HepG2 (cell line): Measurements from ENCODE around the gene SPOCD1. TPM values are rescaled to one million over a fixed set of nuclear protein-coding genes. Genes with fewer than 3 reads are reported as not detected.
A peak's percentile ranks its signal among the peaks of the same experiment; 100 is the strongest.

Source experiments
- ATAC-seq: fragments of 200-7000 bp; cut with Tn5 transposase; 3 replicates; pipeline ENCODE4 v1.9.1; 2020; ENCODE audit warnings: mild to moderate bottlenecking, moderate library complexity
- BruUV-seq: library from RNA; stranded (reverse); fragments of 400-500 nt; replicated peaks from 2 replicates; lab custom pipeline; 2021; lab: Mats Ljungman, UMichigan
- CTCF ChIA-PET: fragments of 300-600 bp; formaldehyde crosslinking; extraction: SDS; loops from one replicate; lab custom pipeline; 2021; ENCODE audit warnings: low total read pairs, inconsistent platforms, low intra/inter-chr PET ratio; lab: Yijun Ruan, JAX
- POLR2A ChIA-PET: fragments of 350-600 bp; sonication (Branson Sonifier 250); formaldehyde crosslinking; loops from one replicate; lab custom pipeline; 2020; ENCODE audit warnings: antibody characterized with exemption, inconsistent platforms; lab: Yijun Ruan, JAX
- DNase-seq: peaks from one replicate; pipeline ENCODE4 v3.0.0-alpha.2; 2015; ENCODE audit warnings: low spot score
- FAIRE-seq: peaks from 3 replicates; lab custom pipeline; 2011; peaks lifted over from hg19 to GRCh38; lab: Jason Lieb, UNC
- H2AFZ ChIP-seq: one replicate; pipeline ENCODE4 v1.6.1; 2011; ENCODE audit warnings: low read length, inconsistent platforms
- H3K27ac ChIP-seq: fragments of 300-600 bp; 3 replicates; pipeline ENCODE4 v1.8.0; 2011; ENCODE audit warnings: mixed run types, mild to moderate bottlenecking, mixed read lengths, low read length, inconsistent platforms; ENCODE audit not compliant: insufficient read depth; ENCODE audit errors: extremely low read length
- H3K27me3 ChIP-seq, 2 experiments: fragments of 200-600 bp in 1 of 2; 2 replicates in 1 of 2; 3 replicates in 1 of 2; pipeline versions ENCODE4 v1.6.0 to v1.8.0; 2011; ENCODE audit warnings: low read length in 2 of 2, mild to moderate bottlenecking in 2 of 2, moderate library complexity in 2 of 2, inconsistent platforms in 1 of 2; ENCODE audit not compliant: insufficient read depth in 2 of 2, control insufficient read depth in 1 of 2
- H3K36me3 ChIP-seq, 2 experiments: fragments of 200-600 bp in 1 of 2; replicated peaks in 1 of 2; 2 replicates in 1 of 2; 3 replicates in 1 of 2; pipeline versions ENCODE4 v1.5.1 to v1.8.0; 2011; ENCODE audit warnings: low read length in 2 of 2, inconsistent platforms in 1 of 2; ENCODE audit not compliant: insufficient read depth in 2 of 2, control insufficient read depth in 1 of 2
- H3K4me1 ChIP-seq: 2 replicates; pipeline ENCODE4 v1.5.1; 2012; ENCODE audit warnings: low read length, inconsistent platforms; ENCODE audit not compliant: insufficient read depth
- H3K4me2 ChIP-seq: 2 replicates; pipeline ENCODE4 v1.6.0; 2011; ENCODE audit warnings: low read depth, low read length, inconsistent platforms
- H3K4me3 ChIP-seq, 3 experiments: fragments of 200-600 bp in 1 of 3; sonication (generic), shearing (Covaris generic) in 1 of 3; replicated peaks in 1 of 3; 2 replicates each; pipeline ENCODE4 v1.5.1; 2011 to 2016; ENCODE audit warnings: low read length in 3 of 3, inconsistent platforms in 2 of 3, low read depth in 2 of 3, mild to moderate bottlenecking in 2 of 3, control low read depth in 1 of 3, mixed read lengths in 1 of 3; ENCODE audit not compliant: insufficient read depth in 1 of 3
- H3K79me2 ChIP-seq: one replicate; pipeline ENCODE4 v1.6.1; 2011; ENCODE audit warnings: low read length, inconsistent platforms; ENCODE audit not compliant: insufficient read depth
- H3K9ac ChIP-seq: 2 replicates; pipeline ENCODE4 v1.6.0; 2011; ENCODE audit warnings: mild to moderate bottlenecking, low read depth, low read length, inconsistent platforms; ENCODE audit not compliant: insufficient read depth
- H3K9me3 ChIP-seq: 2 replicates; pipeline ENCODE4 v1.5.1; 2012; ENCODE audit warnings: mild to moderate bottlenecking, low read length
- H4K20me1 ChIP-seq: 2 replicates; pipeline ENCODE4 v1.6.0; 2011; ENCODE audit warnings: inconsistent platforms, mild to moderate bottlenecking, low read length, moderate library complexity; ENCODE audit not compliant: insufficient read depth
- MAF1 ChIP-seq: sonication (generic); formaldehyde crosslinking; IDR thresholded peaks from 2 replicates; pipeline ENCODE4 v1.5.0; 2020; ENCODE audit warnings: missing genetic modification reagents, borderline replicate concordance
- ZNF343 ChIP-seq: sonication (generic); formaldehyde crosslinking; IDR thresholded peaks from 2 replicates; pipeline ENCODE4 v1.4.0; 2020; ENCODE audit warnings: mild to moderate bottlenecking, missing genetic modification reagents
- ZNF556 ChIP-seq: sonication (generic); formaldehyde crosslinking; IDR thresholded peaks from 2 replicates; pipeline ENCODE4 v1.4.0; 2020; ENCODE audit warnings: mild to moderate bottlenecking, missing genetic modification reagents, borderline replicate concordance
- ZNF768 ChIP-seq: sonication (generic); formaldehyde crosslinking; IDR thresholded peaks from 2 replicates; pipeline ENCODE4 v1.4.0; 2020; ENCODE audit warnings: missing genetic modification reagents
- WGBS: methylation state at CpG from one replicate; pipeline ENCODE4 v1.1.6; 2017; ENCODE audit warnings: low lambda C conversion rate; 5-methylcytosine and 5-hydroxymethylcytosine counted together
- in situ Hi-C: cut with HindIII; loops from 2 replicates; pipeline ENCODE4 v1.10.0; 2017; ENCODE audit warnings: low pct_unique_long_range_greater_than_20kb; ENCODE audit not compliant: extremely low pct_ligation_motif_present
- intact Hi-C: fragments of 100-400 bp; cut with micrococcal nuclease; formaldehyde crosslinking; loops from one replicate; pipeline ENCODE4 v1.10.0; 2022; ENCODE audit not compliant: unreplicated experiment
- polyA plus RNA-seq, 8 experiments: library from polyadenylated mRNA; depleted of rRNA in 3 of 8; stranded (reverse) in 7 of 8; unstranded in 1 of 8; fragments of >200 nt; fragmentation: Illumina TruSeq in 4 of 8; extraction: Trizol in 4 of 8; gene quantifications; 2 replicates each; pipeline versions ENCODE4 v1.2.1 to v1.2.3, GENCODE V29; 2011 to 2016; ENCODE audit warnings: low read depth in 4 of 8, missing spikeins in 1 of 8, mixed read lengths in 1 of 8; ENCODE audit not compliant: insufficient read depth in 1 of 8
- total RNA-seq, 5 experiments: library from RNA; depleted of rRNA; stranded (reverse); fragments of >200 nt; fragmentation: Illumina TruSeq; extraction: Trizol; gene quantifications; 2 replicates each; pipeline ENCODE4 v1.2.3, GENCODE V29; 2016; ENCODE audit warnings: low read depth in 1 of 5

The SPOCD1 gene
- total and polyA plus RNA-seq, 2 of the 13 experiments (the other 11 are each of a cell fraction or from before 2014, with no cell fraction given) = 0.24 to 0.29 TPM

- Histone ChIP-seq H2AFZ (no peak overlapping the region), H3K27me3 (peaks cover 4 to 37% of the 10 kb centered on the region in 2 experiments; a peak in 4 of 5 replicates), H4K20me1 (no peaks in the 10 kb centered on the region), H3K9ac (no peak overlapping the region), H3K27ac (no peak overlapping the region), H3K4me2 (no peak overlapping the region), H3K4me1 (no peaks in the 10 kb centered on the region), H3K4me3 (no peak overlapping the region), H3K36me3 (no peaks in the 10 kb centered on the region), H3K79me2 (no peaks in the 10 kb centered on the region), H3K9me3 (no peaks in the 10 kb centered on the region)
- ChIA-PET POLR2A (no interaction called here), CTCF (no interaction called here)
- ATAC-seq (no peak; the same call in 2 of the 3 replicates), FAIRE-seq (no peak), DNase-seq (no peak)
- no TSS peak for BruUV-seq
- in situ Hi-C loops (no loop called here), intact Hi-C loops (no loop called here)
- WGBS = 49% methylated on average over 6 of the region's 9 CpGs
- TF ChIP-seq ZNF556 (CRISPR knock-in tag) (no peak), MAF1 (CRISPR knock-in tag) (no peak)
These were observed 16.5 kb downstream of the SPOCD1 start for GRCh38 chr1:31799196-31799894.

GRCh38 chr1:31798433-31799195 lies 17.2 kb downstream of the SPOCD1 start:
- Histone ChIP-seq H4K20me1 (no peaks in the 10 kb centered on the region), H2AFZ (no peak overlapping the region), H3K9me3 (no peaks in the 10 kb centered on the region), H3K4me3 (no peak overlapping the region), H3K36me3 (no peaks in the 10 kb centered on the region), H3K4me2 (no peak overlapping the region), H3K27me3 (peaks cover 4 to 37% of the 10 kb centered on the region in 2 experiments; a peak in 4 of 5 replicates), H3K27ac (no peak overlapping the region), H3K9ac (no peak overlapping the region), H3K4me1 (no peaks in the 10 kb centered on the region), H3K79me2 (no peaks in the 10 kb centered on the region)
- ChIA-PET POLR2A (no interaction called here), CTCF (no interaction called here)
- BruUV-seq = no TSS peak
- WGBS = 17% methylated on average over 12 of the region's 17 CpGs
- peak; percentile 95 for TF ChIP-seq ZNF768 (CRISPR knock-in tag)
- no peak for TF ChIP-seq ZNF343 (CRISPR knock-in tag)
- peak; percentile 16 for DNase-seq
- FAIRE-seq = no peak
- intact Hi-C loops (no loop called here), in situ Hi-C loops (no loop called here)
- ATAC-seq = peak; percentile 22; the same call in 2 of the 3 replicates
